Neuronal stem cell (in vitro differentiated cells): ENCODE results near the gene CDC42EP4.
A peak's percentile ranks its signal among the peaks of the same experiment; 100 is the strongest.

Experiments used
- DNase-seq: peaks from one replicate; pipeline ENCODE4 v3.0.0-alpha.2; 2013; ENCODE audit warnings: low spot score
- H2AFZ ChIP-seq: one replicate; pipeline ENCODE4 v1.6.1; 2013; ENCODE audit warnings: mild to moderate bottlenecking, low read length, inconsistent platforms
- H2AK5ac ChIP-seq: 2 replicates; pipeline ENCODE4 v1.6.1; 2013; ENCODE audit warnings: low read depth, mild to moderate bottlenecking, inconsistent platforms, low read length, moderate library complexity, mixed read lengths
- H2BK120ac ChIP-seq: 2 replicates; pipeline ENCODE4 v1.6.1; 2013; ENCODE audit warnings: low read depth, mild to moderate bottlenecking, inconsistent platforms, low read length, moderate library complexity, mixed read lengths
- H2BK12ac ChIP-seq: one replicate; pipeline ENCODE4 v1.6.1; 2013; ENCODE audit warnings: low read length, inconsistent platforms
- H2BK15ac ChIP-seq: 2 replicates; pipeline ENCODE4 v1.6.1; 2013; ENCODE audit warnings: mild to moderate bottlenecking, low read length, inconsistent platforms, mixed read lengths
- H2BK5ac ChIP-seq: one replicate; pipeline ENCODE4 v1.6.1; 2013; ENCODE audit warnings: inconsistent platforms, mild to moderate bottlenecking, low read length, moderate library complexity
- H3K14ac ChIP-seq: one replicate; pipeline ENCODE4 v1.6.1; 2013; ENCODE audit warnings: low read length, inconsistent platforms
- H3K18ac ChIP-seq: 2 replicates; pipeline ENCODE4 v1.6.1; 2013; ENCODE audit warnings: low read length, inconsistent platforms
- H3K23ac ChIP-seq: 2 replicates; pipeline ENCODE4 v1.6.1; 2013; ENCODE audit warnings: low read depth, mild to moderate bottlenecking, mixed read lengths, low read length, inconsistent platforms; ENCODE audit not compliant: poor library complexity
- H3K27ac ChIP-seq: replicated peaks from 3 replicates; pipeline ENCODE4 v1.5.1; 2013; ENCODE audit warnings: low read length, inconsistent platforms
- H3K27me3 ChIP-seq, 3 experiments: 2 replicates each; pipeline ENCODE4 v1.6.1; 2013; ENCODE audit warnings: low read length in 3 of 3, mild to moderate bottlenecking in 2 of 3, inconsistent platforms in 1 of 3, low read depth in 1 of 3, mixed read lengths in 1 of 3, moderate library complexity in 1 of 3; ENCODE audit not compliant: control insufficient read depth in 3 of 3, insufficient read depth in 3 of 3
- H3K36me3 ChIP-seq, 2 donors: replicated peaks in 1 of 2; 2 replicates each; pipeline ENCODE4 v1.6.1; 2013; ENCODE audit warnings: low read length in 2 of 2; ENCODE audit not compliant: control insufficient read depth in 2 of 2, insufficient read depth in 2 of 2
- H3K4ac ChIP-seq: 2 replicates; pipeline ENCODE4 v1.6.1; 2013; ENCODE audit warnings: inconsistent platforms, mild to moderate bottlenecking, low read length, moderate library complexity
- H3K4me1 ChIP-seq, 2 donors: 1 replicate in 1 of 2; 2 replicates in 1 of 2; pipeline ENCODE4 v1.6.1; 2013; ENCODE audit warnings: low read length in 2 of 2, low read depth in 1 of 2; ENCODE audit not compliant: control insufficient read depth in 2 of 2, insufficient read depth in 1 of 2
- H3K4me2 ChIP-seq: one replicate; pipeline ENCODE4 v1.6.1; 2013; ENCODE audit warnings: mild to moderate bottlenecking, low read length, inconsistent platforms; ENCODE audit not compliant: insufficient read depth, poor library complexity, severe bottlenecking
- H3K4me3 ChIP-seq, 2 donors: 2 replicates each; pipeline ENCODE4 v1.5.1; 2013; ENCODE audit warnings: low read length in 2 of 2, mild to moderate bottlenecking in 2 of 2, inconsistent platforms in 1 of 2, moderate library complexity in 1 of 2
- H3K79me1 ChIP-seq: one replicate; pipeline ENCODE4 v1.6.1; 2013; ENCODE audit warnings: low read depth, mild to moderate bottlenecking, inconsistent platforms, low read length, moderate library complexity
- H3K9ac ChIP-seq: one replicate; pipeline ENCODE4 v1.6.1; 2013; ENCODE audit warnings: mild to moderate bottlenecking, low read depth, low read length, inconsistent platforms; ENCODE audit not compliant: poor library complexity
- H3K9me3 ChIP-seq, 2 donors: replicated peaks in 1 of 2; 2 replicates each; pipeline versions ENCODE3 to v1.6.1; 2013; ENCODE audit warnings: low read length in 2 of 2, mild to moderate bottlenecking in 2 of 2, inconsistent platforms in 1 of 2, low read depth in 1 of 2, mixed read lengths in 1 of 2, moderate library complexity in 1 of 2; ENCODE audit not compliant: control insufficient read depth in 2 of 2, insufficient read depth in 1 of 2
- H4K8ac ChIP-seq: one replicate; pipeline ENCODE4 v1.6.1; 2013; ENCODE audit warnings: low read depth, mild to moderate bottlenecking, inconsistent platforms, low read length, moderate library complexity
- H4K91ac ChIP-seq: one replicate; pipeline ENCODE4 v1.6.1; 2013; ENCODE audit warnings: low read length, low read depth, mild to moderate bottlenecking, inconsistent platforms; ENCODE audit not compliant: poor library complexity
- WGBS, 2 donors: extraction: QIAGEN DNeasy Blood & Tissue Kit; methylation state at CpG; one replicate each; pipeline ENCODE4 v1.1.7; 2013; ENCODE audit warnings: missing lambda C conversion rate in 2 of 2, mixed read lengths in 1 of 2; ENCODE audit not compliant: insufficient read length in 2 of 2, insufficient replicate concordance in 1 of 2; ENCODE audit errors: extremely low coverage in 2 of 2; 5-methylcytosine and 5-hydroxymethylcytosine counted together

Gene CDC42EP4

GRCh38 chr17:73304971-73305812 is 6.6 kb downstream of the CDC42EP4 start:
- Histone ChIP-seq H3K14ac (peak overlapping the region; percentile 5), H2BK15ac (no peak overlapping the region), H3K9me3 (no peaks in the 10 kb centered on the region), H3K36me3 (peaks cover 3 to 15% of the 10 kb centered on the region in 2 donors), H2AK5ac (no peak overlapping the region), H3K4ac (no peak overlapping the region), H3K27me3 (no peaks in the 10 kb centered on the region), H3K27ac (no peak overlapping the region), H3K4me1 (peaks cover 14 to 24% of the 10 kb centered on the region in 2 donors), H3K9ac (no peak overlapping the region), H3K79me1 (peaks cover 10% of the 10 kb centered on the region), H3K4me2 (no peak overlapping the region), H2AFZ (no peak overlapping the region), H3K23ac (no peak overlapping the region), H4K8ac (no peak overlapping the region), H3K4me3 (no peak overlapping the region), H2BK5ac (no peak overlapping the region), H2BK120ac (no peak overlapping the region), H3K18ac (peak overlapping the region; percentile 23), H2BK12ac (no peak overlapping the region), H4K91ac (no peak overlapping the region)
- WGBS, 2 donors = no CpG with 5 or more reads among the region's 16 CpGs
- no peak for DNase-seq

GRCh38 chr17:73304438-73304837 is 7.4 kb downstream of the CDC42EP4 start:
- Histone ChIP-seq H3K23ac (no peak overlapping the region), H2BK120ac (no peak overlapping the region), H2AK5ac (no peak overlapping the region), H4K91ac (no peak overlapping the region), H3K79me1 (peaks cover 12% of the 10 kb centered on the region), H3K4me2 (no peak overlapping the region), H2AFZ (no peak overlapping the region), H3K4me1 (peaks cover 9 to 19% of the 10 kb centered on the region in 2 donors), H3K27ac (no peak overlapping the region), H3K9ac (no peak overlapping the region), H3K9me3 (no peaks in the 10 kb centered on the region), H3K27me3 (no peaks in the 10 kb centered on the region), H3K4ac (no peak overlapping the region), H2BK15ac (no peak overlapping the region), H3K4me3 (no peak overlapping the region), H3K14ac (no peak overlapping the region), H2BK12ac (no peak overlapping the region), H4K8ac (no peak overlapping the region), H3K18ac (no peak overlapping the region), H2BK5ac (no peak overlapping the region), H3K36me3 (peaks cover 5 to 17% of the 10 kb centered on the region in 2 donors)
- WGBS, 2 donors = no CpG with 5 or more reads among the region's 8 CpGs
- no peak for DNase-seq

DNA sequence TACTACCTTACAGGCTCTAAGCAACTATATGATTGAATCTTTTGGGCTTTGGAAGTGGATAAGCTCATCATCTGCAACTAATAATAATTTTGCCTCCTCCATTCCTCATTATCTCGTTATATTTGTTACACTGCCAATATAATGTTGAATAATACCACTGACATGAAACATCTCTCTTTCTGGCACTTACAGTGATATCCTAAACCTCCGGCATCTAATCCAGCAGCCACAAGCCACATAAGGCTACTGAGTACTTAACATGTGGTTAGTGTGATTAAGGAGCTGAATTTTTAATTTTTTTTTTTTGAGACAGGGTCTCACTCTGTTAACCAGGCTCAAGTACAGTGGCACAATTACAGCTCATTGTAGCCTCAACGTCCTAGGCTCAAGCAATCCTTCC is 9.6 kb downstream of the CDC42EP4 start:
- no peak overlapping the region for H3K14ac ChIP-seq
- H3K27me3 ChIP-seq = no peaks in the 10 kb centered on the region
- H3K4me3 ChIP-seq = no peak overlapping the region

GRCh38 chr17:73301369-73301768 is 10.4 kb downstream of the CDC42EP4 start:
- no CpG with 5 or more reads among the region's 2 CpGs for WGBS, 2 donors
- no peak overlapping the region for H3K14ac ChIP-seq
- no peak overlapping the region for H3K27ac ChIP-seq
- no peak overlapping the region for H2BK5ac ChIP-seq
- no peak overlapping the region for H3K23ac ChIP-seq
- H3K79me1 ChIP-seq = peaks cover 3% of the 10 kb centered on the region
- peaks cover 2 to 6% of the 10 kb centered on the region in 2 donors for H3K36me3 ChIP-seq
- H2BK120ac ChIP-seq = no peak overlapping the region
- H4K8ac ChIP-seq = no peak overlapping the region
- H3K4ac ChIP-seq = no peak overlapping the region
- H3K9ac ChIP-seq = no peak overlapping the region
- peaks cover 3 to 18% of the 10 kb centered on the region in 2 donors for H3K4me1 ChIP-seq
- no peak overlapping the region for H2AK5ac ChIP-seq
- no peak overlapping the region for H3K18ac ChIP-seq
- no peak for DNase-seq
- H2BK12ac ChIP-seq = no peak overlapping the region
- H4K91ac ChIP-seq = no peak overlapping the region
- no peak overlapping the region for H2BK15ac ChIP-seq
- H3K27me3 ChIP-seq = no peaks in the 10 kb centered on the region
- H3K4me3 ChIP-seq = no peak overlapping the region
- H2AFZ ChIP-seq = no peak overlapping the region
- no peak overlapping the region for H3K4me2 ChIP-seq
- H3K9me3 ChIP-seq = no peaks in the 10 kb centered on the region

More for the DNA sequence above, 9.6 kb downstream of the CDC42EP4 start:
- Histone ChIP-seq H3K4ac (no peak overlapping the region), H3K4me1 (peaks cover 3 to 18% of the 10 kb centered on the region in 2 donors), H2BK15ac (no peak overlapping the region), H2BK120ac (no peak overlapping the region), H3K4me2 (no peak overlapping the region), H3K23ac (no peak overlapping the region), H2AK5ac (no peak overlapping the region), H3K9me3 (no peaks in the 10 kb centered on the region), H4K91ac (no peak overlapping the region), H3K79me1 (peaks cover 5% of the 10 kb centered on the region), H3K36me3 (peaks cover 3 to 13% of the 10 kb centered on the region in 2 donors), H2AFZ (no peak overlapping the region), H3K18ac (no peak overlapping the region), H2BK5ac (no peak overlapping the region), H3K9ac (no peak overlapping the region), H2BK12ac (no peak overlapping the region), H4K8ac (no peak overlapping the region), H3K27ac (no peak overlapping the region)
- no CpG with 5 or more reads among the region's 3 CpGs for WGBS, 2 donors
- no peak for DNase-seq
